ENCODE measurements around the gene LENG9. TPM values are rescaled to one million over a fixed set of nuclear protein-coding genes. Genes with fewer than 3 reads are reported as not detected.
"Not testable (repeated sequence)": the region's sequence is repeated elsewhere in the genome, so short reads cannot be mapped to it uniquely, and the experiment has no call there.

LENG9 gene
- total RNA-seq, 1 experiment from 2014 or later = 2.0 TPM

DNA sequence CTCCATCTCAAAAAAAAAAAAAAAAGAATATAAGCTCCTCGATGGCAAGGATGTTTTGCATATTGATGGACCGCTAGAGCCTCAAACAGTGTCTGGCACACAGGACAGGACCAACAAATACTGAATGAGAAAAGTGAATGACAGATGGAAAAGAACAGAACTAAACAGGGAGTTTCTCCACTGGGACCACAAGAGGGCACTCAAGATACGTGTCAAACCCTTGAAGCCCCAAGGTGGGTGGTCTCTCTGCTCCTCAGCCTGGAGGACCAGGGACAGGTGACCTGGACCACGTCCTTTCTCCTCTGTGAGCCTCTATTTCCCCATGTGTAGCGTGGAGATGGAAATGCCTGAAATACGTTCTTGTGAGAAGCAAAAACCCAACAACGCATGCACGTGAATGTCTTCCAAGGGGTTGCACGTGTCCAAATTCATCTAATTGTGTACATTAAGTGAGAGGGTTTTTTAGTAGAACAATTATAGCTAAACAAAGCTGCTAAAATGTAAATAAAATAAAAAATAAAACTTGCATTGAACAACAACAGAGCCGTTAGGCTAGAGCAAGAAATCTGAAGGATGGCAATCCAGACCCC is 15.2 kb upstream of the LENG9 start:
- DNase-seq (ENCODE audit: low read depth) = peak; percentile 54

DNA sequence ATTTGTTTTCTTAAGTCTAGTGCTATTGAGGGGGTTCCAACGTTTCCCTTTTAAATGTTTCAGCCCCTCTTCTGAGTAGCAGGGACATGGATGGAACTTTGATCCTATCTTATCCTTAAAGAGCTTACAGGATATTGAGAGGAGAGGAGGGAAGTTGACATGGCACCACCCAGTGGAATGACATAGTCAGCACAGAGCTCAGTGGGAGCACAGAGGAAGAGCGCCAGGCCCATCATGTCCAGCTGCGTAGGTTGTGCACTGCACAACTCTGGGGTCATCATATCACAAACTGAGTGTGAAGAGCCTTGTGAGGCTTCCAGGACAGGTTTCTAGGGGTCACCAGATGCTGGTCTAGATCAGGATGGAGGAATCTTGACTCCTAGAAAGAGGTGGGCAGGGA is 14.1 kb upstream of the LENG9 start:
- DNase-seq (ENCODE audit: low read depth) = no peak

DNA sequence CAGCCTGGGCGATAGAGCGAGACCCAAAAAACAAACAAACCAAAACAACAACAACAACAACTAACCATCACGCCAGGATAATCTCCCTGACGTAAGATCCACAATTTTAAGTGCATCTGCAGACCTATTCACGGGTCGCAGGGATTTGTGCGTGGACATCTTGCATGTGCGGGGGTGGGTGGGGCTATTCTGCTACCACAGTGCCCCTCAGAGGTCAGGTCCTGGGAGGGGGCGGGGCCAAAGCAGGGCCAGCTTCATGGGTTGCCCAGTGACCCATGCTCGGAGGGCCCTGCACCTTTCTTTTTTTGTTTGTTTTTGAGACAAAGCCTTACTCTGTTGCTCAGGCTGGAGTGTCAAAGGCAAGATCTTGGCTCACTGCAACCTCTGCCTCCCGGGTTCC is 12.1 kb upstream of the LENG9 start:
- no peak for DNase-seq (ENCODE audit: low read depth)

GRCh38 chr19:54473892-54474372 is 10.4 kb upstream of the LENG9 start:
- DNase-seq (ENCODE audit: low read depth) = no peak

GRCh38 chr19:54473071-54473891 is 9.7 kb upstream of the LENG9 start, which contains the start of gene CDC42EP5:
TSS of gene CDC42EP5 (minus strand) at chr19:54473296. CDS start at chr19:54465547, 7,749 bp downstream.
- DNase-seq (ENCODE audit: low read depth) = no peak

DNA sequence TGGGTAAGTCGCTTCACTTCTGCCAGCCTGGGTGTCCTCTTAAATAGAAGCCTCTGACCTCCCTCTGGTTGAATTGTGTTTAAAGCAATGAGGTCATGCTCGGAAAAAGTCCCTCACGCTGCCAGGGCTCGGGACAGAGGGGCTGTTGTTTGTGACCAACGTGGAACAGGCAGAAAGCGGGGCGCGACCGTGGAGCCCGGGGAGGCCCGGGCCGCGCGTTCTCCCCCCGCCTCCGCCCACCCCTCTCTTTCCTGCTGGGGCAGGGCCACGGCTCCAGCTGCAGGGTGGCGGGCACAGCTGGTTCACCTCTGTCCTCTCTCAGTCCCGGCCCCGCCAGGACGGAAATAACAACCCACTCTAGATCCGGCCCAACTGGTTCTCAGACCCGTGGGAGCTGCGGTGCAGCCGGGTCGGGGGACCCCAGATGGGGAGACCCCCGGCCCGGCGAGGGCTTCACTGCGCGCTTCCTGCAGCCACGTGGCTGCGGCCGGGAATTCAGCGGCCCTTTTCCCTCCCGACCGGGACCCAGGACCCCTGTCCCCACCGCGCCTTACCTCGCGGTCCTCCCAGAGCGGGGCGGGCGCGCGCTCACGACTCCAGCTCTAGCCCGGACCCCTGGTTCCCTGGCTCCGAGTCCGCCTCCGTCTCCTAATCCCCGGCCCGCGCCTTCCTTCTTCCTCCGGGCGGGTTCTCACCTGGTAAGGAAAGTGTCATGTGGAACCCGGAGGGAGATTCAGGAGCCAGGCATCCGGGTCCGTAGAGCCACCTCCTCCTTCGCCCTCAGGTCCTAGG is 7.6 kb upstream of the LENG9 start:
- no peak for DNase-seq (ENCODE audit: low read depth)

- DNase-seq (ENCODE audit: low read depth) = no peak
Observed at GRCh38 chr19:54470276-54470887, 6.8 kb upstream of the LENG9 start.

- DNase-seq (ENCODE audit: low read depth) = no peak
Observed at GRCh38 chr19:54469496-54469934, 5.9 kb upstream of the LENG9 start.

DNA sequence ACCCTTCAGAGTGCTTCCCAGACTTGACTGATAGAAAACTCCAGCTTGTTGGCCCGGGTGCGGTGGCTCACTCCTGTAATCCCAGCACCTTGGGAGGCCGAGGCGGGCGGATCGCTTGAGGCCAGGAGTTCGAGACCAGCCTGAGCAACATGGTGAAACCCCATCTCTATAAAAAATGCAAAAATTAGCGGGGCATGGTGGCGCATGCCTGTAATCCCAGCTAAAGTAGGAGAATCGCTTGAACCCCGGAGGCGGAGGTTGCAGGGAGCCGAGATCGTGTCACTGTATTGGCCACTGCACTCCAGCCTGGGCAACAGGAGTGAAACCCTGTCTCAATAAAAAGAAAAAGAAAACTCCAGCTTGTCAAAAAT is 2.5 kb upstream of the LENG9 start:
- DNase-seq (ENCODE audit: low read depth) = not testable (repeated sequence)

DNA sequence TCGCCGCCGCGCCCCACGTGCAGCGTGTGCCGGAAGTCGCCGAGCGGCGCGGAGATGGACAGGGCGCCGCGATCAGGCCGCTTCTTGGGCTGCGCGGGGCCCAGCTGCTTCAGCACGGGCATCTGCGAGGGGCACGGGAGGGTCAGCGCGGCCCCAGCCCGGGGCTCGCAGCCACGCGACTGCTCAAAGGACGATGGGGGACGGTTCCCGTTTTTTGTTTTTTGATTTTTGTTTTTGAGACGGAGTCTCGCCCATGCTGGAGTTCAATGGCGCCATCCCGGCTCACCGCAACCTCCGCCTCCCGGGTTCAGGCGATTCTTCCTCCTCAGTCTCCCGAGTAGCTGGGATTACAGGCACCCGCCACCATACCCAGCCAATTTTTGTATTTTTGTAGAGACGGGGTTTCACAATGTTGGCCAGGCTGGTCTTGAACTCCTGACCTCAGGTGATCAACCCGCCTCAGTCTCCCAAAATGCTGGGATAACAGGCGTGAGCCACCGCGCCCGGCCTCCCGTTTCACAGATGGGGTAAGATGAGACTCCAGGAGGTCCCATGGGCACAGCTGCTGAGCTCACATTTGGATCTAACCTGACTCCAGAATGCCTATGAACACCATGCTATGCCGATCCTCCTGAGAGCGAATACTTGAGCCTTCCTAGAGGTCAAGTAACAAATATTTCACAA is 2.0 kb upstream of the LENG9 start:
- DNase-seq (ENCODE audit: low read depth) = no peak

- peak; percentile 88 for DNase-seq (ENCODE audit: low read depth)
Observed at GRCh38 chr19:54464630-54465425, 1.2 kb upstream of the LENG9 start.

- DNase-seq (ENCODE audit: low read depth) = peak; percentile 94
Observed at GRCh38 chr19:54464044-54464629, 559 bp upstream of the LENG9 start.

GRCh38 chr19:54462655-54463530 is 685 bp downstream of the LENG9 start:
- DNase-seq (ENCODE audit: low read depth) = peak; percentile 59

- DNase-seq (ENCODE audit: low read depth) = no peak
Observed at GRCh38 chr19:54462047-54462654, 1.4 kb downstream of the LENG9 start.

DNA sequence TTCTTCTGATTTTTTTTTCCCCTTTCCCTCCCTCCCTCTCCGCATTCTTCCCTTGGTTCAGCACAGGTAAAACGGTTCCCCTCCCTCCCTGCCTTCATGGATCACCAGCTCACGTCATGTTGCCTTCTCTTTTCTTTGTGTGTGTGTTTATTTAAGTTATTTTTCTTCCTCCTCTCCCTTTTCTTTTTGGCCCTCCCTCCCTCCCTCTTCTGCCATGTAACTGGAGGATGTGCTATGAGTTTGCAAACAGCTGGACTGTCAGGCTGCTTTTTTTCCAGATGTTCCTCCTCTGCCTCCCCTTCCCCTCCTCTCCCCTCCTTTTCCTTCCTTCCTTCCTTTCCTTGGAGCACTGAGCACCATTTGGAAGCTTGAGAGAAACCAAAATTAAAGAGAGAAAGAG is 2.0 kb downstream of the LENG9 start:
- no peak for DNase-seq (ENCODE audit: low read depth)

DNA sequence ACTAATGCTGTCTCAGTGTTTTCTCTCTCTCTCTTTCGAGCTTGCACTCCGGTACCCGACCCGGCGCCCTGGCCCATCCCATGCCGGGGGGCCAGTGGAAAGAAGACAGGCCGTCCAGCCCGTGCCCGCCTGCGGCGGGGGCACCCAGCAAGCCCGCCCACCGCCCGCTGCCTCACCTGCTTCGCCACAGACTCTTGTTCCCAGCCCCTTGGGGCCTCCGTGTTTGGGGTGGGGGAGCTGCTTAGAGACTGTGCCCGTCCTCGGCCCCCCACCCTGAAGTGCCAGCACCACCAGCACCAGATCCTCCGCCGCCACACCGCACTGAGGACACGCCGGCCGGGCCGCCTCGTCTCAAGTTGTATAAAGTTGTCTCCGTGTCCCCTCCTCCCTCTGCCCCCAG is 2.4 kb downstream of the LENG9 start:
- no peak for DNase-seq (ENCODE audit: low read depth)

DNA sequence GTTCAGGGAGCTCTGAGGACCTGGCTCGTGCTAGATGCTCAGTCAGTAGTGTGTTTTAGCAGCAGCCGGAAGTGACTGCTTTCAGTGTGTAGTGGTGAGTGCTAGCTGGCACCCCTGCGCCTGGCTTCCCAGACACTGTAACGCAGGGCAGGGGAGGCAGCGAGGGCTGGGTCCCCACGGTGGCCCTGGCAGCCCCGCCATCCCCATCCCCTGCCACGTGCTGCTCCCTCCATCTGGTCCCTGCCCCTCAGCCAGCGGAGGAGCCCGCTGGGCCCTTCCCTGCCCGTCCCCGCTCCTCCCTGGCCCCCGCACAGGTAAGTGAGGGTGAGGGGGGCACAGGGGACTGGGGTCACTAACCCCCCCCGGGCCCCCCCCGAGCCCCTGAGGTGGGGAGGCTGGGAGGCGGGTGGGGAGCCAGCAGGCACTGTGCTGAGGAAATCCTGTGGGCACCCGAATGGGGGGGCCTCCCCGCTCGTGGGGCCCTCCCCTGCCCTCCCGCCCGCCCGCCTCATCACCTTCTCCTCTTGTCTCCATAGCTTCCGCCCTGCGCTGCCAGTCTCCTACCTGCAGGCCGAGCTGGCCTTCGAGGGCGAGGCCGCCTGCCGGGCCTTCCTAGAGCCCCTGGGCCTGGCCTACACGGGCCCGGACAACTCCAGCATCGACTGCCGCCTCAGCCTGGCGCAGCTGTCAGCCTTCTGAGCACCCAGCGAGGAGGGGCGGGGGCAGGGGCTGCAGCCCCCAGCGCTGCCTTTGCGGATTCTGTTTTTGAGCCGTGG is 3.2 kb downstream of the LENG9 start:
- no peak for DNase-seq (ENCODE audit: low read depth)

All from M059J (cell line).